HepG2 (cell line): ENCODE measurements around the gene HNRNPA2B1. TPM values are rescaled to one million over a fixed set of nuclear protein-coding genes. Genes with fewer than 3 reads are reported as not detected.

ENCODE experiments used
- CBX5 ChIP-seq: sonication (generic); formaldehyde crosslinking; IDR thresholded peaks from 2 replicates; pipeline ENCODE4 v1.4.0; 2020; ENCODE audit warnings: missing genetic modification reagents, borderline replicate concordance
- CEBPG ChIP-seq: IDR thresholded peaks from 2 replicates; pipeline ENCODE4 v1.6.1; 2016
- ELF1 ChIP-seq: sonication (generic); formaldehyde crosslinking; IDR thresholded peaks from 2 replicates; pipeline ENCODE4 v1.4.0; 2020; ENCODE audit warnings: missing genetic modification reagents
- FIP1L1 ChIP-seq: fragments of 200-400 bp; formaldehyde crosslinking; IDR thresholded peaks from 2 replicates; pipeline ENCODE4 v1.6.1; 2018; ENCODE audit warnings: low read depth, mild to moderate bottlenecking, low read length, moderate library complexity, borderline replicate concordance; ENCODE audit not compliant: insufficient read depth
- GABPB1 ChIP-seq: IDR thresholded peaks from 2 replicates; pipeline ENCODE4 v1.6.1; 2016; ENCODE audit warnings: mild to moderate bottlenecking, missing genetic modification reagents, moderate library complexity, missing compliant biosample characterization
- KMT2B ChIP-seq: IDR thresholded peaks from 2 replicates; pipeline ENCODE4 v1.6.1; 2016; ENCODE audit warnings: missing genetic modification reagents, missing compliant biosample characterization
- MED8 ChIP-seq: sonication (generic); formaldehyde crosslinking; IDR thresholded peaks from 2 replicates; pipeline ENCODE4 v1.8.1; 2023; ENCODE audit warnings: mild to moderate bottlenecking, missing genetic modification reagents; ENCODE audit not compliant: insufficient replicate concordance
- NKX3-1 ChIP-seq: sonication (generic); formaldehyde crosslinking; IDR thresholded peaks from 2 replicates; pipeline ENCODE4 v1.5.0; 2020; ENCODE audit warnings: missing genetic modification reagents
- SMARCC2 ChIP-seq: fragments of 450-650 bp; IDR thresholded peaks from 2 replicates; pipeline ENCODE4 v1.6.1; 2017; ENCODE audit warnings: antibody characterized with exemption, mild to moderate bottlenecking
- ZNF136 ChIP-seq: sonication (generic); formaldehyde crosslinking; IDR thresholded peaks from 2 replicates; pipeline ENCODE4 v1.8.1; 2022; ENCODE audit warnings: low read depth, mild to moderate bottlenecking, moderate library complexity, missing genetic modification reagents
- ZNF205 ChIP-seq: IDR thresholded peaks from 2 replicates; pipeline ENCODE4 v1.6.1; 2018; ENCODE audit warnings: missing biosample characterization, missing genetic modification reagents
- ZNF891 ChIP-seq: sonication (generic); formaldehyde crosslinking; IDR thresholded peaks from 2 replicates; pipeline ENCODE4 v1.5.0; 2020; ENCODE audit warnings: mild to moderate bottlenecking, missing genetic modification reagents
- polyA plus RNA-seq, 8 experiments: library from polyadenylated mRNA; depleted of rRNA in 3 of 8; stranded (reverse) in 7 of 8; unstranded in 1 of 8; fragments of >200 nt; fragmentation: Illumina TruSeq in 4 of 8; extraction: Trizol in 4 of 8; gene quantifications; 2 replicates each; pipeline versions ENCODE4 v1.2.1 to v1.2.3, GENCODE V29; 2011 to 2016; ENCODE audit warnings: low read depth in 4 of 8, missing spikeins in 1 of 8, mixed read lengths in 1 of 8; ENCODE audit not compliant: insufficient read depth in 1 of 8
- total RNA-seq, 5 experiments: library from RNA; depleted of rRNA; stranded (reverse); fragments of >200 nt; fragmentation: Illumina TruSeq; extraction: Trizol; gene quantifications; 2 replicates each; pipeline ENCODE4 v1.2.3, GENCODE V29; 2016; ENCODE audit warnings: low read depth in 1 of 5
- TF ChIP-seq, protein P1 (sequence below): sonication (generic); formaldehyde crosslinking; IDR thresholded peaks from 2 replicates; pipeline ENCODE4 v1.4.0; 2020; ENCODE audit warnings: missing genetic modification reagents, borderline replicate concordance
- TF ChIP-seq, protein P2 (sequence below): sonication (generic); formaldehyde crosslinking; IDR thresholded peaks from 2 replicates; pipeline ENCODE4 v1.4.0; 2020; ENCODE audit warnings: missing genetic modification reagents, borderline replicate concordance
- TF ChIP-seq, protein P3 (sequence below): sonication (generic); formaldehyde crosslinking; IDR thresholded peaks from 2 replicates; pipeline ENCODE4 v1.5.0; 2020; ENCODE audit warnings: mild to moderate bottlenecking, missing genetic modification reagents

Gene HNRNPA2B1
- total and polyA plus RNA-seq, 2 of the 13 experiments (the other 11 are each of a cell fraction or from before 2014, with no cell fraction given), result 193 to 412 TPM

DNA sequence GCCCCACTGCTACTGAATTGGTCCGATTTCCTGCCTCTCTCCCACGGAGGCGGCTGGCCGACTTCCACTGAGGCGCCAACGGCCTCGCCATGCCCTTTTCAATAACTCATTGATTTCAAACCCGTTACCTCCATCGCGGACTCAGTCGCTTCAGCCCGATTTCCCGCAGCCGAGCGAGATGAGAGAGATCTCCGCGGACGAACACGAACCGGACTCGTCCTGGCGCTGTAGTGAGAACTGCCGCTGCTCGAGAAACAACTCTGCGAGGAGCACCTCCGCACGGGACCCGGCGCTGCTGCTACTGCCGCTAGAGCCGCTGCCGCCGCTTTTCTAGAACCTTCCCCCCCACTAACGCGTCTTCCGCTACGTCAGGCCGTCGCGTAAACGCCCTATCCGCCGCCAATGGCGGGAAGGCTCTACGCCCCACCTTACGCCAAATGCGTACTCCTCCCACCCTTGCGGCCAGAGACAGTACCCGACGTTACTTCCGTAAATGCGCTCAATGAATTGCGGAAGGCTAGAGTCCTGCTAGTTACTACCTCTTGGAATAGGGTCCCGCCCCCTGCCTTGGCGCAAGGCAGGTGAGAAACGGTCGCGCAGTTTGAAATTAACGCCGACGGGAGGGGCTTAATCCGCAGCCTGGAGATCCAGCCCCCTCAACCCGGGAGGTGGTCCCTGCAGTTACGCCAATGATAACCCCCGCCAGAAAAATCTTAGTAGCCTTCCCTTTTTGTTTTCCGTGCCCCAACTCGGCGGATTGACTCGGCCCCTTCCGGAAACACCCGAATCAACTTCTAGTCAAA lies at the start of gene HNRNPA2B1 (continued):
- TF ChIP-seq, protein P1, sequence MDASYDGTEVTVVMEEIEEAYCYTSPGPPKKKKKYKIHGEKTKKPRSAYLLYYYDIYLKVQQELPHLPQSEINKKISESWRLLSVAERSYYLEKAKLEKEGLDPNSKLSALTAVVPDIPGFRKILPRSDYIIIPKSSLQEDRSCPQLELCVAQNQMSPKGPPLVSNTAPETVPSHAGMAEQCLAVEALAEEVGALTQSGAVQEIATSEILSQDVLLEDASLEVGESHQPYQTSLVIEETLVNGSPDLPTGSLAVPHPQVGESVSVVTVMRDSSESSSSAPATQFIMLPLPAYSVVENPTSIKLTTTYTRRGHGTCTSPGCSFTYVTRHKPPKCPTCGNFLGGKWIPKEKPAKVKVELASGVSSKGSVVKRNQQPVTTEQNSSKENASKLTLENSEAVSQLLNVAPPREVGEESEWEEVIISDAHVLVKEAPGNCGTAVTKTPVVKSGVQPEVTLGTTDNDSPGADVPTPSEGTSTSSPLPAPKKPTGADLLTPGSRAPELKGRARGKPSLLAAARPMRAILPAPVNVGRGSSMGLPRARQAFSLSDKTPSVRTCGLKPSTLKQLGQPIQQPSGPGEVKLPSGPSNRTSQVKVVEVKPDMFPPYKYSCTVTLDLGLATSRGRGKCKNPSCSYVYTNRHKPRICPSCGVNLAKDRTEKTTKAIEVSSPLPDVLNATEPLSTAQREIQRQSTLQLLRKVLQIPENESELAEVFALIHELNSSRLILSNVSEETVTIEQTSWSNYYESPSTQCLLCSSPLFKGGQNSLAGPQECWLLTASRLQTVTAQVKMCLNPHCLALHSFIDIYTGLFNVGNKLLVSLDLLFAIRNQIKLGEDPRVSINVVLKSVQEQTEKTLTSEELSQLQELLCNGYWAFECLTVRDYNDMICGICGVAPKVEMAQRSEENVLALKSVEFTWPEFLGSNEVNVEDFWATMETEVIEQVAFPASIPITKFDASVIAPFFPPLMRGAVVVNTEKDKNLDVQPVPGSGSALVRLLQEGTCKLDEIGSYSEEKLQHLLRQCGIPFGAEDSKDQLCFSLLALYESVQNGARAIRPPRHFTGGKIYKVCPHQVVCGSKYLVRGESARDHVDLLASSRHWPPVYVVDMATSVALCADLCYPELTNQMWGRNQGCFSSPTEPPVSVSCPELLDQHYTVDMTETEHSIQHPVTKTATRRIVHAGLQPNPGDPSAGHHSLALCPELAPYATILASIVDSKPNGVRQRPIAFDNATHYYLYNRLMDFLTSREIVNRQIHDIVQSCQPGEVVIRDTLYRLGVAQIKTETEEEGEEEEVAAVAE (CRISPR knock-in tag), result peak; percentile 47; the same call in 1 of the 2 replicates
- no peak for TF ChIP-seq SMARCC2
- TF ChIP-seq CEBPG (CRISPR knock-in tag), result no peak
- TF ChIP-seq GABPB1 (CRISPR knock-in tag), result peak; percentile 88
- TF ChIP-seq FIP1L1, result no peak
- no peak for TF ChIP-seq NKX3-1 (CRISPR knock-in tag)
- TF ChIP-seq MED8 (CRISPR knock-in tag), result peak; percentile 62
- peak; percentile 40 for TF ChIP-seq KMT2B
- TF ChIP-seq ZNF136 (CRISPR knock-in tag), result 0 out of 2 replicates have a peak, but pooled peaks have one; percentile 59
- TF ChIP-seq ZNF891 (CRISPR knock-in tag), result peak; percentile 87; the same call in 1 of the 2 replicates
- peak; percentile 73 for TF ChIP-seq ELF1 (CRISPR knock-in tag)
- TF ChIP-seq CBX5, result no peak
- TF ChIP-seq, protein P2, sequence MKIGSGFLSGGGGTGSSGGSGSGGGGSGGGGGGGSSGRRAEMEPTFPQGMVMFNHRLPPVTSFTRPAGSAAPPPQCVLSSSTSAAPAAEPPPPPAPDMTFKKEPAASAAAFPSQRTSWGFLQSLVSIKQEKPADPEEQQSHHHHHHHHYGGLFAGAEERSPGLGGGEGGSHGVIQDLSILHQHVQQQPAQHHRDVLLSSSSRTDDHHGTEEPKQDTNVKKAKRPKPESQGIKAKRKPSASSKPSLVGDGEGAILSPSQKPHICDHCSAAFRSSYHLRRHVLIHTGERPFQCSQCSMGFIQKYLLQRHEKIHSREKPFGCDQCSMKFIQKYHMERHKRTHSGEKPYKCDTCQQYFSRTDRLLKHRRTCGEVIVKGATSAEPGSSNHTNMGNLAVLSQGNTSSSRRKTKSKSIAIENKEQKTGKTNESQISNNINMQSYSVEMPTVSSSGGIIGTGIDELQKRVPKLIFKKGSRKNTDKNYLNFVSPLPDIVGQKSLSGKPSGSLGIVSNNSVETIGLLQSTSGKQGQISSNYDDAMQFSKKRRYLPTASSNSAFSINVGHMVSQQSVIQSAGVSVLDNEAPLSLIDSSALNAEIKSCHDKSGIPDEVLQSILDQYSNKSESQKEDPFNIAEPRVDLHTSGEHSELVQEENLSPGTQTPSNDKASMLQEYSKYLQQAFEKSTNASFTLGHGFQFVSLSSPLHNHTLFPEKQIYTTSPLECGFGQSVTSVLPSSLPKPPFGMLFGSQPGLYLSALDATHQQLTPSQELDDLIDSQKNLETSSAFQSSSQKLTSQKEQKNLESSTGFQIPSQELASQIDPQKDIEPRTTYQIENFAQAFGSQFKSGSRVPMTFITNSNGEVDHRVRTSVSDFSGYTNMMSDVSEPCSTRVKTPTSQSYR (CRISPR knock-in tag), result peak; percentile 42; the same call in 1 of the 2 replicates
- no peak; the same call in 1 of the 2 replicates for TF ChIP-seq ZNF205 (CRISPR knock-in tag)
- TF ChIP-seq, protein P3, sequence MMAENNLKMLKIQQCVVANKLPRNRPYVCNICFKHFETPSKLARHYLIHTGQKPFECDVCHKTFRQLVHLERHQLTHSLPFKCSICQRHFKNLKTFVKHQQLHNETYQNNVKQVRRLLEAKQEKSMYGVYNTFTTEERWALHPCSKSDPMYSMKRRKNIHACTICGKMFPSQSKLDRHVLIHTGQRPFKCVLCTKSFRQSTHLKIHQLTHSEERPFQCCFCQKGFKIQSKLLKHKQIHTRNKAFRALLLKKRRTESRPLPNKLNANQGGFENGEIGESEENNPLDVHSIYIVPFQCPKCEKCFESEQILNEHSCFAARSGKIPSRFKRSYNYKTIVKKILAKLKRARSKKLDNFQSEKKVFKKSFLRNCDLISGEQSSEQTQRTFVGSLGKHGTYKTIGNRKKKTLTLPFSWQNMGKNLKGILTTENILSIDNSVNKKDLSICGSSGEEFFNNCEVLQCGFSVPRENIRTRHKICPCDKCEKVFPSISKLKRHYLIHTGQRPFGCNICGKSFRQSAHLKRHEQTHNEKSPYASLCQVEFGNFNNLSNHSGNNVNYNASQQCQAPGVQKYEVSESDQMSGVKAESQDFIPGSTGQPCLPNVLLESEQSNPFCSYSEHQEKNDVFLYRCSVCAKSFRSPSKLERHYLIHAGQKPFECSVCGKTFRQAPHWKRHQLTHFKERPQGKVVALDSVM, result no peak
